ENCODE data around the gene CIB2. TPM values are rescaled to one million over a fixed set of nuclear protein-coding genes. Genes with fewer than 3 reads are reported as not detected.

CIB2 gene
- total and polyA plus RNA-seq, 9 donors, result 1.7 to 12.4 (median 8.8) TPM

DNA sequence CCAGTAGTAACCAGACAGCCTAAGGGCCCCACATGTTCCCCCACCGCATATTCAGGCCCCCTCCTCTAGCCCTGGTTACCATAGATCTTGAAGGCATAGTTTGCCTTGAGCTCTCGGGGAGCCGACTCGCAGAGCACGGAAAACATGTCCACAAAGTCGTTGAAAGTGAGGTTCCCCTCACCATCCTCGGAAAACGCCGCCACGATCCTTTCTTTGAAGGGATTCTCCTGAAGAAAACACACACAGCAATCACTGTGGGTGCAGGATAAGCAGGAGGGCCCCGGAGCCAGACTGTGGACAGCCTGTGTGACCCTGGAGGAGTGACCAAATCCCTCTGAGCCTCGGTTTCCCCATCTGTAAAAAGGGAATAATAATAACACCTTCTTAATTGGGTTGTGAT is 22.1 kb downstream of the CIB2 start:
- H3K27me3 ChIP-seq, result no peaks in the 10 kb centered on the region
- TF ChIP-seq, protein P1, sequence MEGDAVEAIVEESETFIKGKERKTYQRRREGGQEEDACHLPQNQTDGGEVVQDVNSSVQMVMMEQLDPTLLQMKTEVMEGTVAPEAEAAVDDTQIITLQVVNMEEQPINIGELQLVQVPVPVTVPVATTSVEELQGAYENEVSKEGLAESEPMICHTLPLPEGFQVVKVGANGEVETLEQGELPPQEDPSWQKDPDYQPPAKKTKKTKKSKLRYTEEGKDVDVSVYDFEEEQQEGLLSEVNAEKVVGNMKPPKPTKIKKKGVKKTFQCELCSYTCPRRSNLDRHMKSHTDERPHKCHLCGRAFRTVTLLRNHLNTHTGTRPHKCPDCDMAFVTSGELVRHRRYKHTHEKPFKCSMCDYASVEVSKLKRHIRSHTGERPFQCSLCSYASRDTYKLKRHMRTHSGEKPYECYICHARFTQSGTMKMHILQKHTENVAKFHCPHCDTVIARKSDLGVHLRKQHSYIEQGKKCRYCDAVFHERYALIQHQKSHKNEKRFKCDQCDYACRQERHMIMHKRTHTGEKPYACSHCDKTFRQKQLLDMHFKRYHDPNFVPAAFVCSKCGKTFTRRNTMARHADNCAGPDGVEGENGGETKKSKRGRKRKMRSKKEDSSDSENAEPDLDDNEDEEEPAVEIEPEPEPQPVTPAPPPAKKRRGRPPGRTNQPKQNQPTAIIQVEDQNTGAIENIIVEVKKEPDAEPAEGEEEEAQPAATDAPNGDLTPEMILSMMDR (IDR thresholded peaks at IDR 0.05), result no peak
- no peak for TF ChIP-seq EP300 (IDR thresholded peaks at IDR 0.05)
- no peak for TF ChIP-seq POLR2A (IDR thresholded peaks at IDR 0.05)
- H3K9me3 ChIP-seq, result no peaks in the 10 kb centered on the region
- H3K4me1 ChIP-seq (ENCODE audit: insufficient read depth), result no peaks in the 10 kb centered on the region
- H3K36me3 ChIP-seq, result no peaks in the 10 kb centered on the region
- no peak overlapping the region for H3K4me3 ChIP-seq
- intact Hi-C loops (cut with DNase I), result loop anchor here in 3 of 4 donors (2.0 to 5.0 kb wide), 2 partner anchors 142 kb away; no protein-coding TSS in a partner anchor
- no peak for DNase-seq
- no peak overlapping the region for H3K27ac ChIP-seq
- 88 to 90% (median 89%) methylated on average over 12 of the region's 12 CpGs for WGBS, 3 donors

- Histone ChIP-seq H3K27me3 (no peaks in the 10 kb centered on the region), H3K9me3 (no peaks in the 10 kb centered on the region), H3K36me3 (no peaks in the 10 kb centered on the region), H3K4me1 (ENCODE audit: insufficient read depth) (no peaks in the 10 kb centered on the region), H3K27ac (no peak overlapping the region), H3K4me3 (no peak overlapping the region)
- intact Hi-C loops (cut with DNase I), result loop anchor here in 3 of 4 donors (2.0 to 5.0 kb wide), 2 partner anchors 141 to 142 kb away; no protein-coding TSS in a partner anchor
- WGBS, 3 donors, result 48 to 52% (median 49%) methylated on average over 11 of the region's 11 CpGs
- peak; percentile 80 to 90 (median 86) for DNase-seq
- TF ChIP-seq POLR2A (IDR thresholded peaks at IDR 0.05), result no peak
- TF ChIP-seq, protein P1 (IDR thresholded peaks at IDR 0.05), result peak; percentile 85 to 96 (median 94)
Observed at GRCh38 chr15:78108300-78109084, 22.8 kb downstream of the CIB2 start.

- Histone ChIP-seq H3K27ac (no peak overlapping the region), H3K4me1 (ENCODE audit: insufficient read depth) (no peaks in the 10 kb centered on the region), H3K27me3 (no peaks in the 10 kb centered on the region), H3K4me3 (no peak overlapping the region), H3K36me3 (no peaks in the 10 kb centered on the region), H3K9me3 (no peaks in the 10 kb centered on the region)
- WGBS, 3 donors, result 95 to 96% (median 96%) methylated on average over 8 of the region's 8 CpGs
- intact Hi-C loops (cut with DNase I), result loop anchor here in 2 of 4 donors (2.0 to 5.0 kb wide), 2 partner anchors 140 to 141 kb away; no protein-coding TSS in a partner anchor
- DNase-seq, result peak in 1 of 5 donors; percentile 33
- TF ChIP-seq, protein P1 (IDR thresholded peaks at IDR 0.05), result no peak
- TF ChIP-seq EP300 (IDR thresholded peaks at IDR 0.05), result no peak
- no peak for TF ChIP-seq POLR2A (IDR thresholded peaks at IDR 0.05)
Observed at GRCh38 chr15:78107471-78107870, 23.8 kb downstream of the CIB2 start.

DNA sequence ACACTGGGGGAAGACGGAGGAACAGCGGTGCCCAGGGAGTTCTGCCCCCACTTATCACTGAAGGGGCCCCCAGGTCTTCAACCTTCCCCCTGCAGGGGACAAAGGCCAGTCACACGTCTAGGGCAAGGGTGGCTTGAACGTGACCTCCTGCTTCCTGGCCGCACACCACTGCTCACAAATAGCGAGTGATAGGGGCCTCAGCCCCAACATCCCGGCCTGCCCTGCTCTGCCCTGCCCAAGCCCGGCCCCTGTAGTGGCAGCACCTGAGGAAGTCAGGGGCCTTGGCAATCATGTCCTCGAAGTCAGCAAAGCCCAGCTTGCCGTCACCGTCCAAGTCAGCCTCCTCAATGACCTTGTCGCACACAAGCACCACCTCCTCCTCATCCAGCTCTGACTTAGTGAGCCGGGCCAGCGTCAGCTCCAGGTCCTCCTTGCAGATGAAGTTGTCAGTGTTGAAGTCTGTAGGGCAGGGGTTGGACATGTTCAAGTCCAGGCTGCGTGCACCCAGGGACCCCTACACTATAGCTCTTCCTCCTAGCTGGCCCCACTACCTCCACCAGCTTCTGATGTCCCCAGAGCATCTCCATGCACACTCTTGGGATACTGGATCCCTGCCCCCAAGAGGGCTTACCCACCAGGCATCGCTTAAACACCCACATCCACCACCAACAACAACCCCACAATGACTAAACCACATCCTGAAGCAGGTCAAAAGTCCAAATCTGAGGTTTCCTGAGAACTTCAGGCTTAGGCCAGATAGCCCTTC is 25.6 kb downstream of the CIB2 start:
- H3K36me3 ChIP-seq, result no peaks in the 10 kb centered on the region
- DNase-seq, result no peak
- H3K27ac ChIP-seq, result no peak overlapping the region
- no peaks in the 10 kb centered on the region for H3K27me3 ChIP-seq
- no peaks in the 10 kb centered on the region for H3K4me1 ChIP-seq (ENCODE audit: insufficient read depth)
- no peak overlapping the region for H3K4me3 ChIP-seq
- 89 to 92% (median 92%) methylated on average over 16 of the region's 16 CpGs for WGBS, 3 donors
- TF ChIP-seq POLR2A (IDR thresholded peaks at IDR 0.05), result no peak
- TF ChIP-seq, protein P1 (IDR thresholded peaks at IDR 0.05), result no peak
- no peak for TF ChIP-seq EP300 (IDR thresholded peaks at IDR 0.05)
- H3K9me3 ChIP-seq, result no peaks in the 10 kb centered on the region
- intact Hi-C loops (cut with DNase I), result loop anchor here in 2 of 4 donors (2.0 to 5.0 kb wide), 2 partner anchors 138 to 139 kb away; no protein-coding TSS in a partner anchor
